ENCODE measurements around the gene LRP11.

LRP11 gene

GRCh38 chr6:149889326-149889725 is 25.2 kb upstream of the LRP11 start:
- TF ChIP-seq CTCF (IDR thresholded peaks at IDR 0.05; ENCODE audit: borderline replicate concordance, insufficient read depth, low read depth, low read length): no peak
- no peak overlapping the region for H3K4me3 ChIP-seq (ENCODE audit: low read depth, low read length)

GRCh38 chr6:149888659-149889058 is 24.5 kb upstream of the LRP11 start:
- H3K4me3 ChIP-seq (ENCODE audit: low read depth, low read length): no peak overlapping the region
- TF ChIP-seq CTCF (IDR thresholded peaks at IDR 0.05; ENCODE audit: borderline replicate concordance, insufficient read depth, low read depth, low read length): no peak

- no peak overlapping the region for H3K4me3 ChIP-seq (ENCODE audit: low read depth, low read length)
- TF ChIP-seq CTCF (IDR thresholded peaks at IDR 0.05; ENCODE audit: borderline replicate concordance, insufficient read depth, low read depth, low read length): no peak
Measured at GRCh38 chr6:149888093-149888492, 23.9 kb upstream of the LRP11 start.

GRCh38 chr6:149887343-149887742 is 23.2 kb upstream of the LRP11 start:
- TF ChIP-seq CTCF (IDR thresholded peaks at IDR 0.05; ENCODE audit: borderline replicate concordance, insufficient read depth, low read depth, low read length): no peak
- H3K4me3 ChIP-seq (ENCODE audit: low read depth, low read length): no peak overlapping the region

GRCh38 chr6:149885888-149886287 is 21.7 kb upstream of the LRP11 start:
- no peak overlapping the region for H3K4me3 ChIP-seq (ENCODE audit: low read depth, low read length)
- no peak for TF ChIP-seq CTCF (IDR thresholded peaks at IDR 0.05; ENCODE audit: borderline replicate concordance, insufficient read depth, low read depth, low read length)

GRCh38 chr6:149884617-149885016 is 20.5 kb upstream of the LRP11 start:
- no peak overlapping the region for H3K4me3 ChIP-seq (ENCODE audit: low read depth, low read length)
- TF ChIP-seq CTCF (IDR thresholded peaks at IDR 0.05; ENCODE audit: borderline replicate concordance, insufficient read depth, low read depth, low read length): no peak

GRCh38 chr6:149884215-149884614 is 20.1 kb upstream of the LRP11 start:
- no peak for TF ChIP-seq CTCF (IDR thresholded peaks at IDR 0.05; ENCODE audit: borderline replicate concordance, insufficient read depth, low read depth, low read length)
- no peak overlapping the region for H3K4me3 ChIP-seq (ENCODE audit: low read depth, low read length)
